K562 (cell line): Measurements from ENCODE around the gene TMPO. TPM values are rescaled to one million over a fixed set of nuclear protein-coding genes. Genes with fewer than 3 reads are reported as not detected.

Experiments used
- ATAC-seq: fragments of 200-7000 bp; cut with Tn5 transposase; 3 replicates; pipeline ENCODE4 v1.9.1; 2020; ENCODE audit warnings: moderate library complexity
- BruUV-seq: library from RNA; stranded (reverse); fragments of 400-500 nt; replicated peaks from 2 replicates; lab custom pipeline; 2021; lab: Mats Ljungman, UMichigan
- CTCF ChIA-PET: fragments of 300-600 bp; formaldehyde crosslinking; extraction: SDS; loops from one replicate; lab custom pipeline; 2021; ENCODE audit warnings: low intra/inter-chr PET ratio; lab: Yijun Ruan, JAX
- POLR2A ChIA-PET: fragments of 300-600, 350-650 bp; sonication (Branson Sonifier 250); formaldehyde crosslinking; extraction: SDS; loops from one replicate; lab custom pipeline; 2021; ENCODE audit warnings: antibody characterized with exemption, inconsistent platforms; lab: Yijun Ruan, JAX
- DNase-seq, 4 experiments: peaks; one replicate each; pipeline versions ENCODE4 v3.0.0 to v3.0.0-alpha.2; 2011 to 2018; ENCODE audit warnings: low spot score in 3 of 4, mixed read lengths in 3 of 4; ENCODE audit errors: extremely low read depth in 1 of 4
- FAIRE-seq: peaks from 2 replicates; lab custom pipeline; 2011; peaks lifted over from hg19 to GRCh38; lab: Jason Lieb, UNC
- H2AFZ ChIP-seq: 2 replicates; pipeline ENCODE4 v1.6.0; 2011; ENCODE audit warnings: low read depth, low read length, control low read depth, inconsistent platforms
- H3K27ac ChIP-seq: fragments of 200-600 bp; 3 replicates; pipeline ENCODE4 v1.8.0; 2011; ENCODE audit warnings: low read depth, mild to moderate bottlenecking, control low read depth, inconsistent platforms, low read length, moderate library complexity, mixed read lengths; ENCODE audit errors: extremely low read depth
- H3K27me3 ChIP-seq, 2 experiments: fragments of 300-600 bp in 1 of 2; 2 replicates in 1 of 2; 3 replicates in 1 of 2; pipeline versions ENCODE4 v1.6.0 to v1.8.0; 2011; ENCODE audit warnings: inconsistent platforms in 2 of 2, low read length in 2 of 2, mild to moderate bottlenecking in 1 of 2, mixed read lengths in 1 of 2, moderate library complexity in 1 of 2; ENCODE audit not compliant: control insufficient read depth in 2 of 2, insufficient read depth in 2 of 2
- H3K36me3 ChIP-seq: fragments of 300-600 bp; 3 replicates; pipeline ENCODE4 v1.8.0; 2011; ENCODE audit warnings: mild to moderate bottlenecking, low read length, inconsistent platforms; ENCODE audit not compliant: control insufficient read depth, insufficient read depth
- H3K4me1 ChIP-seq, 2 experiments: fragments of 200-600 bp in 1 of 2; replicated peaks in 1 of 2; 2 replicates in 1 of 2; 3 replicates in 1 of 2; pipeline versions ENCODE4 v1.5.1 to v1.8.0; 2011; ENCODE audit warnings: inconsistent platforms in 2 of 2, low read length in 2 of 2, mild to moderate bottlenecking in 1 of 2, mixed read lengths in 1 of 2, moderate library complexity in 1 of 2; ENCODE audit not compliant: control insufficient read depth in 2 of 2, insufficient read depth in 2 of 2
- H3K4me2 ChIP-seq: 2 replicates; pipeline ENCODE4 v1.6.1; 2011; ENCODE audit warnings: low read length, control low read depth, inconsistent platforms, mixed read lengths; ENCODE audit not compliant: insufficient read depth
- H3K4me3 ChIP-seq: fragments of 200-600 bp; sonication (generic), shearing (Covaris generic); 2 replicates; pipeline ENCODE4 v1.5.1; 2016; ENCODE audit warnings: control low read depth, inconsistent platforms
- H3K79me2 ChIP-seq: fragments of 200-600 bp; 3 replicates; pipeline ENCODE4 v1.8.0; 2011; ENCODE audit warnings: low read length, inconsistent platforms; ENCODE audit not compliant: control insufficient read depth, insufficient read depth
- H3K9ac ChIP-seq, 2 experiments: 2 replicates each; pipeline versions ENCODE4 v1.6.0 to v1.6.1; 2011; ENCODE audit warnings: low read depth in 2 of 2, low read length in 2 of 2, control low read depth in 1 of 2, inconsistent platforms in 1 of 2, mild to moderate bottlenecking in 1 of 2, mixed read lengths in 1 of 2; ENCODE audit not compliant: insufficient read depth in 1 of 2
- H3K9me1 ChIP-seq: one replicate; pipeline ENCODE4 v1.6.0; 2011; ENCODE audit warnings: inconsistent platforms, mild to moderate bottlenecking, low read length, moderate library complexity; ENCODE audit not compliant: control insufficient read depth, insufficient read depth
- H3K9me3 ChIP-seq: replicated peaks from 2 replicates; pipeline ENCODE4 v1.5.1; 2011; ENCODE audit warnings: low read depth, low read length, inconsistent platforms; ENCODE audit not compliant: control insufficient read depth, insufficient read depth
- H4K20me1 ChIP-seq: replicated peaks from 2 replicates; pipeline ENCODE4 v1.6.1; 2011; ENCODE audit warnings: low read length, inconsistent platforms, mixed read lengths; ENCODE audit not compliant: control insufficient read depth, insufficient read depth
- NCOR1 ChIP-seq: fragments of 450-650 bp; IDR thresholded peaks from 2 replicates; pipeline ENCODE4 v1.6.1; 2016; ENCODE audit warnings: mild to moderate bottlenecking, moderate library complexity
- RCOR1 ChIP-seq, 2 experiments: IDR thresholded peaks; 2 replicates each; pipeline ENCODE4 v1.6.1; 2012; ENCODE audit warnings: low read depth in 2 of 2, low read length in 2 of 2, borderline replicate concordance in 1 of 2, improper control_type of control experiment in 1 of 2
- STAT5B ChIP-seq: fragments of 250-450 bp; sonication (Bioruptor Pico); IDR thresholded peaks from 2 replicates; pipeline ENCODE4 v1.8.0; 2021; ENCODE audit warnings: mild to moderate bottlenecking, inconsistent platforms
- ZBTB17 ChIP-seq: fragments of 450-650 bp; formaldehyde crosslinking; IDR thresholded peaks from 2 replicates; pipeline ENCODE4 v1.4.0; 2020; ENCODE audit warnings: mild to moderate bottlenecking
- ZNF232 ChIP-seq: sonication (generic); formaldehyde crosslinking; IDR thresholded peaks from 2 replicates; pipeline ENCODE4 v1.8.0; 2022; ENCODE audit warnings: mild to moderate bottlenecking, missing genetic modification reagents
- WGBS: fragments of 100-300 bp; shearing (Covaris generic); methylation state at CpG from one replicate; pipeline ENCODE4 v1.1.6; 2016; ENCODE audit warnings: low coverage, mixed read lengths; ENCODE audit not compliant: insufficient coverage; ENCODE audit errors: missing lambda C conversion rate; 5-methylcytosine and 5-hydroxymethylcytosine counted together
- in situ Hi-C: fragments of 300-500 bp; cut with MboI; formaldehyde crosslinking; loops from 4 replicates; pipeline ENCODE4 v1.15.0; 2018; ENCODE audit warnings: inconsistent platforms, mixed read lengths
- intact Hi-C: fragments of 100-400 bp; cut with micrococcal nuclease; formaldehyde crosslinking; loops from 2 replicates; pipeline ENCODE4 v1.14.2; 2022
- polyA plus RNA-seq, 8 experiments: library from polyadenylated mRNA; depleted of rRNA in 4 of 8; stranded (reverse) in 5 of 8; unstranded in 3 of 8; fragments of >200 nt; fragmentation: Nextera tagmentation in 2 of 8; fragmentation: Illumina TruSeq in 1 of 8; extraction: Ambion mirVana in 2 of 8; extraction: Trizol in 1 of 8; gene quantifications; 2 replicates each; pipeline versions ENCODE4 v1.2.1 to v1.2.3, GENCODE V29; 2011 to 2014; ENCODE audit warnings: inconsistent platforms in 1 of 8, missing spikeins in 1 of 8
- total RNA-seq, 7 experiments: library from RNA; depleted of rRNA in 6 of 7; stranded (reverse); fragments of >200 nt in 6 of 7; fragmentation: Illumina TruSeq in 2 of 7; extraction: Trizol in 2 of 7; gene quantifications; 2 replicates each; pipeline versions ENCODE4 v1.2.1 to v1.2.3, GENCODE V29; 2011 to 2021; ENCODE audit warnings: low replicate concordance in 1 of 7

TMPO gene
- total and polyA plus RNA-seq, 9 of the 15 experiments (the other 6 are each of a cell fraction or from before 2014, with no cell fraction given), result 62.1 to 263 (median 182) TPM

- TF ChIP-seq NCOR1, result no peak
- no peak for TF ChIP-seq RCOR1 (IDR thresholded peaks at IDR 0.05; ENCODE audit: borderline replicate concordance in 1 of 2, low read depth in 2 of 2, low read length in 2 of 2)
- no peak for TF ChIP-seq ZBTB17 (CRISPR knock-in tag)
- no peak for TF ChIP-seq ZNF232
Measured at GRCh38 chr12:98475565-98475908, 39.9 kb upstream of the TMPO start (continued).

- FAIRE-seq, result no peak
- Histone ChIP-seq H3K9ac (no peak overlapping the region), H4K20me1 (no peaks in the 10 kb centered on the region), H3K9me1 (no peaks in the 10 kb centered on the region), H3K4me3 (no peak overlapping the region), H3K4me1 (no peaks in the 10 kb centered on the region), H3K27me3 (peaks cover 6 to 14% of the 10 kb centered on the region in 2 experiments; a peak in 3 of 5 replicates), H3K79me2 (no peaks in the 10 kb centered on the region), H3K36me3 (no peaks in the 10 kb centered on the region), H3K4me2 (no peak overlapping the region), H3K27ac (no peak overlapping the region), H3K9me3 (no peaks in the 10 kb centered on the region), H2AFZ (no peak overlapping the region)
- intact Hi-C loops, result no loop called here
- no peak for ATAC-seq
- no peak for TF ChIP-seq STAT5B (CRISPR knock-in tag)
- 5% methylated on average over 5 of the region's 5 CpGs for WGBS
- in situ Hi-C loops, result no loop called here
- ChIA-PET CTCF (no interaction called here), POLR2A (interaction anchor here (1.0 kb wide), 1 partner anchor 119 kb away, joined by 3 read pairs; no protein-coding TSS in a partner anchor)
- no TSS peak for BruUV-seq
- no peak for DNase-seq
Measured at GRCh38 chr12:98478606-98479005, 36.8 kb upstream of the TMPO start.
